ENCODE measurements around the gene KCNG2.

The KCNG2 gene

GRCh38 chr18:79819064-79819967 is 21.6 kb downstream of the KCNG2 start:
- DNase-seq (ENCODE audit: low read depth in 2 of 2), result no peak

- DNase-seq (ENCODE audit: low read depth in 2 of 2), result no peak
Observed at GRCh38 chr18:79819968-79820351, 22.2 kb downstream of the KCNG2 start.

- no peak for DNase-seq (ENCODE audit: low read depth in 2 of 2)
Observed at GRCh38 chr18:79823120-79823519, 25.4 kb downstream of the KCNG2 start.

- DNase-seq (ENCODE audit: low read depth in 2 of 2), result no peak
Observed at GRCh38 chr18:79825913-79826312, 28.2 kb downstream of the KCNG2 start.

- DNase-seq (ENCODE audit: low read depth in 2 of 2), result no peak
Observed at GRCh38 chr18:79826966-79827365, 29.2 kb downstream of the KCNG2 start.

- DNase-seq (ENCODE audit: low read depth in 2 of 2), result no peak
Observed at GRCh38 chr18:79828258-79828657, 30.5 kb downstream of the KCNG2 start.

GRCh38 chr18:79829136-79829854 is 31.6 kb downstream of the KCNG2 start:
- no peak for DNase-seq (ENCODE audit: low read depth in 2 of 2)

GRCh38 chr18:79832169-79832568 is 34.4 kb downstream of the KCNG2 start:
- DNase-seq (ENCODE audit: low read depth in 2 of 2), result no peak

GRCh38 chr18:79834834-79835233 is 37.1 kb downstream of the KCNG2 start:
- DNase-seq (ENCODE audit: low read depth in 2 of 2), result no peak

GRCh38 chr18:79841936-79842335 is 44.2 kb downstream of the KCNG2 start:
- DNase-seq (ENCODE audit: low read depth in 2 of 2), result no peak

- DNase-seq (ENCODE audit: low read depth in 2 of 2), result no peak
Observed at GRCh38 chr18:79844999-79845563, 47.3 kb downstream of the KCNG2 start.

- DNase-seq (ENCODE audit: low read depth in 2 of 2), result no peak
Observed at GRCh38 chr18:79846936-79847557, 49.3 kb downstream of the KCNG2 start.

GRCh38 chr18:79847606-79848293 is 50.0 kb downstream of the KCNG2 start:
- DNase-seq (ENCODE audit: low read depth in 2 of 2), result no peak

GRCh38 chr18:79848294-79848578 is 50.5 kb downstream of the KCNG2 start:
- no peak for DNase-seq (ENCODE audit: low read depth in 2 of 2)

GRCh38 chr18:79848579-79849327 is 51.0 kb downstream of the KCNG2 start:
- DNase-seq (ENCODE audit: low read depth in 2 of 2), result no peak

GRCh38 chr18:79849328-79850207 is 51.8 kb downstream of the KCNG2 start:
- no peak for DNase-seq (ENCODE audit: low read depth in 2 of 2)

- no peak for DNase-seq (ENCODE audit: low read depth in 2 of 2)
Observed at GRCh38 chr18:79850731-79851130, 53.0 kb downstream of the KCNG2 start.

- no peak for DNase-seq (ENCODE audit: low read depth in 2 of 2)
Observed at GRCh38 chr18:79851489-79851888, 53.8 kb downstream of the KCNG2 start.

- no peak for DNase-seq (ENCODE audit: low read depth in 2 of 2)
Observed at GRCh38 chr18:79851950-79852349, 54.2 kb downstream of the KCNG2 start.

All from fibroblast of skin of left quadriceps (primary cell).